Caco-2 (cell line): Measurements from ENCODE around the gene CLNK. TPM values are rescaled to one million over a fixed set of nuclear protein-coding genes. Genes with fewer than 3 reads are reported as not detected.

Experiments
- BruUV-seq: library from RNA; stranded (reverse); fragments of 400-500 nt; replicated peaks from 2 replicates; lab custom pipeline; 2021; lab: Mats Ljungman, UMichigan
- CTCF ChIA-PET: fragments of 300-600 bp; sonication (Branson Sonifier 250); formaldehyde crosslinking; loops from one replicate; lab custom pipeline; 2022; ENCODE audit warnings: antibody characterized with exemption; lab: Charles Lee
- POLR2A ChIA-PET: fragments of 300-600 bp; sonication (Branson Sonifier 250); formaldehyde crosslinking; loops from one replicate; lab custom pipeline; 2022; ENCODE audit warnings: antibody characterized with exemption; lab: Charles Lee
- DNase-seq, 2 experiments: peaks; one replicate each; pipeline versions ENCODE4 v3.0.0 to v3.0.0-alpha.2; 2020 to 2022
- H3K27me3 ChIP-seq: replicated peaks from 2 replicates; pipeline ENCODE4 v1.6.0; 2011; ENCODE audit warnings: low read length; ENCODE audit not compliant: control insufficient read depth, insufficient read depth
- H3K36me3 ChIP-seq: 2 replicates; pipeline ENCODE4 v1.5.1; 2011; ENCODE audit warnings: low read length; ENCODE audit not compliant: control insufficient read depth, insufficient read depth
- H3K4me1 ChIP-seq: fragments of 250-450 bp; sonication (Bioruptor Pico); 2 replicates; pipeline ENCODE4 v1.5.1; 2020; ENCODE audit warnings: mild to moderate bottlenecking
- H3K4me3 ChIP-seq: 2 replicates; pipeline ENCODE4 v1.5.1; 2011; ENCODE audit warnings: low read depth, mild to moderate bottlenecking, control low read depth, low read length
- H3K9me3 ChIP-seq: fragments of 250-450 bp; sonication (Bioruptor Pico); 2 replicates; pipeline ENCODE4 v1.5.1; 2020; ENCODE audit warnings: mild to moderate bottlenecking, moderate library complexity
- H3K27ac Mint-ChIP-seq: one replicate; pipeline ENCODE4 v1.8.0; 2022; ENCODE audit warnings: mixed read lengths; ENCODE audit not compliant: unreplicated experiment
- H3K27me3 Mint-ChIP-seq: one replicate; pipeline ENCODE4 v1.8.0; 2022; ENCODE audit warnings: mixed read lengths; ENCODE audit not compliant: insufficient read depth, unreplicated experiment
- H3K36me3 Mint-ChIP-seq: one replicate; pipeline ENCODE4 v1.8.0; 2022; ENCODE audit warnings: mild to moderate bottlenecking, mixed read lengths; ENCODE audit not compliant: insufficient read depth, unreplicated experiment
- H3K4me1 Mint-ChIP-seq: one replicate; pipeline ENCODE4 v1.8.0; 2022; ENCODE audit warnings: low read depth, mixed read lengths; ENCODE audit not compliant: unreplicated experiment
- H3K4me3 Mint-ChIP-seq: one replicate; pipeline ENCODE4 v1.8.0; 2022; ENCODE audit warnings: mild to moderate bottlenecking, moderate library complexity, mixed read lengths; ENCODE audit not compliant: unreplicated experiment
- H3K9me3 Mint-ChIP-seq: one replicate; pipeline ENCODE4 v1.8.0; 2022; ENCODE audit warnings: mixed read lengths; ENCODE audit not compliant: unreplicated experiment
- intact Hi-C: fragments of 100-400 bp; cut with micrococcal nuclease; formaldehyde crosslinking; loops from one replicate; pipeline ENCODE4 v1.10.0; 2022; ENCODE audit not compliant: unreplicated experiment
- total RNA-seq: library from RNA; stranded (reverse); gene quantifications from 2 replicates; pipeline ENCODE4 v1.2.3, GENCODE V29; 2022
- TF ChIP-seq, protein P1 (sequence below), 2 experiments: fragments of 200-600 bp in 1 of 2; IDR thresholded peaks; 1 replicate in 1 of 2; 2 replicates in 1 of 2; pipeline versions ENCODE4 v1.5.1 to v1.8.0; 2011 to 2022; ENCODE audit warnings: antibody characterized with exemption in 1 of 2, control low read depth in 1 of 2, inconsistent platforms in 1 of 2, low read depth in 1 of 2, low read length in 1 of 2, mild to moderate bottlenecking in 1 of 2, moderate library complexity in 1 of 2; ENCODE audit not compliant: insufficient read depth in 1 of 2, severe bottlenecking in 1 of 2, unreplicated experiment in 1 of 2

CLNK gene
- total RNA-seq, 1 experiment from 2014 or later, result not detected

GRCh38 chr4:10607206-10607605 is 77.4 kb downstream of the CLNK start:
- peaks cover 9% of the 10 kb centered on the region for H3K9me3 Mint-ChIP-seq
- H3K27me3 Mint-ChIP-seq, result no peaks in the 10 kb centered on the region
- no peaks in the 10 kb centered on the region for H3K36me3 Mint-ChIP-seq
- no peaks in the 10 kb centered on the region for H3K36me3 ChIP-seq
- DNase-seq, result no peak
- POLR2A ChIA-PET, result no interaction called here
- intact Hi-C loops, result no loop called here
- no peak overlapping the region for H3K27ac Mint-ChIP-seq
- no TSS peak for BruUV-seq
- peaks cover 8% of the 10 kb centered on the region for H3K4me1 Mint-ChIP-seq
- no peak overlapping the region for H3K4me3 Mint-ChIP-seq
- H3K9me3 ChIP-seq, result no peaks in the 10 kb centered on the region
- TF ChIP-seq, protein P1, sequence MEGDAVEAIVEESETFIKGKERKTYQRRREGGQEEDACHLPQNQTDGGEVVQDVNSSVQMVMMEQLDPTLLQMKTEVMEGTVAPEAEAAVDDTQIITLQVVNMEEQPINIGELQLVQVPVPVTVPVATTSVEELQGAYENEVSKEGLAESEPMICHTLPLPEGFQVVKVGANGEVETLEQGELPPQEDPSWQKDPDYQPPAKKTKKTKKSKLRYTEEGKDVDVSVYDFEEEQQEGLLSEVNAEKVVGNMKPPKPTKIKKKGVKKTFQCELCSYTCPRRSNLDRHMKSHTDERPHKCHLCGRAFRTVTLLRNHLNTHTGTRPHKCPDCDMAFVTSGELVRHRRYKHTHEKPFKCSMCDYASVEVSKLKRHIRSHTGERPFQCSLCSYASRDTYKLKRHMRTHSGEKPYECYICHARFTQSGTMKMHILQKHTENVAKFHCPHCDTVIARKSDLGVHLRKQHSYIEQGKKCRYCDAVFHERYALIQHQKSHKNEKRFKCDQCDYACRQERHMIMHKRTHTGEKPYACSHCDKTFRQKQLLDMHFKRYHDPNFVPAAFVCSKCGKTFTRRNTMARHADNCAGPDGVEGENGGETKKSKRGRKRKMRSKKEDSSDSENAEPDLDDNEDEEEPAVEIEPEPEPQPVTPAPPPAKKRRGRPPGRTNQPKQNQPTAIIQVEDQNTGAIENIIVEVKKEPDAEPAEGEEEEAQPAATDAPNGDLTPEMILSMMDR (IDR thresholded peaks at IDR 0.05; ENCODE audit: insufficient read depth in 1 of 2, low read depth in 1 of 2, low read length in 1 of 2, severe bottlenecking in 1 of 2, unreplicated experiment in 1 of 2), result no peak
- no peak overlapping the region for H3K4me3 ChIP-seq
- peaks cover 13% of the 10 kb centered on the region for H3K4me1 ChIP-seq
- CTCF ChIA-PET, result no interaction called here
- no peaks in the 10 kb centered on the region for H3K27me3 ChIP-seq

GRCh38 chr4:10606483-10607155 is 77.9 kb downstream of the CLNK start:
- Mint-ChIP-seq H3K9me3 (peaks cover 3% of the 10 kb centered on the region), H3K27me3 (no peaks in the 10 kb centered on the region), H3K4me3 (no peak overlapping the region), H3K4me1 (peaks cover 3% of the 10 kb centered on the region), H3K27ac (no peak overlapping the region), H3K36me3 (no peaks in the 10 kb centered on the region)
- TF ChIP-seq, protein P1 (IDR thresholded peaks at IDR 0.05; ENCODE audit: insufficient read depth in 1 of 2, low read depth in 1 of 2, low read length in 1 of 2, severe bottlenecking in 1 of 2, unreplicated experiment in 1 of 2), result no peak
- Histone ChIP-seq H3K9me3 (no peaks in the 10 kb centered on the region), H3K27me3 (no peaks in the 10 kb centered on the region), H3K36me3 (no peaks in the 10 kb centered on the region), H3K4me1 (peaks cover 7% of the 10 kb centered on the region), H3K4me3 (no peak overlapping the region)
- DNase-seq, result no peak
- POLR2A ChIA-PET, result no interaction called here
- no TSS peak for BruUV-seq
- intact Hi-C loops, result no loop called here
- CTCF ChIA-PET, result no interaction called here

GRCh38 chr4:10605746-10606482 is 78.7 kb downstream of the CLNK start:
- H3K4me3 Mint-ChIP-seq, result no peak overlapping the region
- no peaks in the 10 kb centered on the region for H3K27me3 ChIP-seq
- H3K9me3 Mint-ChIP-seq, result no peaks in the 10 kb centered on the region
- no peaks in the 10 kb centered on the region for H3K4me1 Mint-ChIP-seq
- no peaks in the 10 kb centered on the region for H3K36me3 ChIP-seq
- no peak overlapping the region for H3K4me3 ChIP-seq
- intact Hi-C loops, result no loop called here
- H3K36me3 Mint-ChIP-seq, result no peaks in the 10 kb centered on the region
- 0 out of 2 replicates have a peak, but pooled peaks cover 4% of the 10 kb centered on the region for H3K4me1 ChIP-seq
- CTCF ChIA-PET, result no interaction called here
- DNase-seq, result no peak
- BruUV-seq, result no TSS peak
- TF ChIP-seq, protein P1 (IDR thresholded peaks at IDR 0.05; ENCODE audit: insufficient read depth in 1 of 2, low read depth in 1 of 2, low read length in 1 of 2, severe bottlenecking in 1 of 2, unreplicated experiment in 1 of 2), result no peak
- POLR2A ChIA-PET, result no interaction called here
- no peak overlapping the region for H3K27ac Mint-ChIP-seq
- H3K27me3 Mint-ChIP-seq, result no peaks in the 10 kb centered on the region
- no peaks in the 10 kb centered on the region for H3K9me3 ChIP-seq
